HK-2 (cell line): ENCODE measurements around the gene AKR1C4.

Source experiments
- DNase-seq: peaks from one replicate; pipeline ENCODE4 v3.0.0-alpha.2; 2018; ENCODE audit not compliant: unreplicated experiment

The AKR1C4 gene

DNA sequence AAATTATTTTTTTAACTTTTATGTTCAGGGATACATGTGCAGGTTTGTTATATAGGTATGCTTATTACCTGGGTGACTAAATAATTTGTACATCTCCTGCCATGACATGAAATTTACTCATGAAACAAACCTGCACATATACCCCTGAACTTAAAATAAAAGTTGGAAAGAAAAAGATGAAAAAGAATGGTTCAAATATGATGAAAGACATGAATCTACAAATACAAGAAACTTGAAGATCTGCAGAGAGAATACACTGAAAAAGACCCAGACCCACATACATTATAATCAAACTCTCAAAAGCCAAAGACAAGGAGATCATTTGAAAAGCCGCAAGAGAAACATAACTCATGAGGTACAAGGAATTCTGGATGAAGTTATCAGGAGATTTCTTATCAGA, 70.2 kb downstream of the AKR1C4 start:
- no peak for DNase-seq

DNA sequence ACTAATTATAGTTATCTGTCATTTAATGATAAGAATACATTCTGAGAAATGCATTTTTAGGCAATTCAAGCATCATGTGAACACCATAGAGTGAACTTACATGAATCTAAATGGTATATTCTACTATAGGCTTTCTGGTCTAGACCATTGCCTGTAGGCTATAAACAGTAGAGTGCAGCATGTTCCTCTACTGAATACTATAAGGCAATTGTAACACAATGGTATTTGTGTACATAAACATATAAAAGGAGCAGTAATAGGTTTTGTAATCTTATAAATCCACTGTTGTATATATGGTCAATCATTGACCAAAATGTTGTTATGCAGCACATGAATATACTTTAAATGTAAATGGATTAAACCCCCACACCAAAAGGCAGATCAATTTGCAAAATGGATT, 71.6 kb downstream of the AKR1C4 start:
- DNase-seq = no peak
